H1 (cell line): Measurements from ENCODE around the gene OTOGL. TPM values are rescaled to one million over a fixed set of nuclear protein-coding genes. Genes with fewer than 3 reads are reported as not detected.

Source experiments
- CTCF ChIA-PET: fragments of 300-600 bp; sonication (Branson Sonifier 250); formaldehyde crosslinking; loops from one replicate; lab custom pipeline; 2021; ENCODE audit not compliant: partially characterized antibody; lab: Charles Lee
- POLR2A ChIA-PET: fragments of 300-600 bp; sonication (Branson Sonifier 250); formaldehyde crosslinking; loops from one replicate; lab custom pipeline; 2021; ENCODE audit warnings: inconsistent platforms; ENCODE audit not compliant: partially characterized antibody; lab: Charles Lee
- DNase-seq, 2 experiments: peaks; one replicate each; pipeline versions ENCODE4 v3.0.0 to v3.0.0-alpha.2; 2010 to 2022; ENCODE audit warnings: low spot score in 2 of 2, low read depth in 1 of 2, mixed read lengths in 1 of 2
- FAIRE-seq: peaks from 2 replicates; lab custom pipeline; 2011; peaks lifted over from hg19 to GRCh38; lab: Jason Lieb, UNC
- H2AFZ ChIP-seq: 2 replicates; pipeline ENCODE4 v1.8.1; 2012; ENCODE audit warnings: low read length, inconsistent platforms
- H2AK5ac ChIP-seq: 2 replicates; pipeline ENCODE4 v1.6.1; 2013; ENCODE audit warnings: low read depth, low read length
- H2BK120ac ChIP-seq: replicated peaks from 2 replicates; pipeline ENCODE3; 2013; ENCODE audit warnings: low read depth, low read length, inconsistent platforms
- H2BK12ac ChIP-seq: 2 replicates; pipeline ENCODE4 v1.6.1; 2013; ENCODE audit warnings: low read depth, low read length
- H2BK15ac ChIP-seq: 2 replicates; pipeline ENCODE4 v1.6.1; 2013; ENCODE audit warnings: low read length
- H2BK20ac ChIP-seq: 2 replicates; pipeline ENCODE4 v1.6.1; 2013; ENCODE audit warnings: low read length
- H2BK5ac ChIP-seq: 2 replicates; pipeline ENCODE4 v1.6.1; 2013; ENCODE audit warnings: low read depth, low read length
- H3K14ac ChIP-seq: 2 replicates; pipeline ENCODE4 v1.6.1; 2013; ENCODE audit warnings: inconsistent platforms; ENCODE audit not compliant: insufficient read length
- H3K18ac ChIP-seq: 2 replicates; pipeline ENCODE4 v1.6.1; 2013; ENCODE audit warnings: low read length; ENCODE audit errors: extremely low read depth
- H3K23ac ChIP-seq: 2 replicates; pipeline ENCODE4 v1.6.1; 2013; ENCODE audit warnings: inconsistent platforms; ENCODE audit not compliant: insufficient read length
- H3K23me2 ChIP-seq: 2 replicates; pipeline ENCODE4 v1.6.1; 2013; ENCODE audit warnings: low read depth, low read length
- H3K27ac ChIP-seq: 2 replicates; pipeline ENCODE4 v1.6.1; 2011; ENCODE audit warnings: low read depth, low read length, inconsistent platforms
- H3K27me3 ChIP-seq, 4 experiments: replicated peaks in 1 of 4; 1 replicate in 1 of 4; 2 replicates in 3 of 4; pipeline versions ENCODE4 v1.6.1 to v1.8.1; 2011 to 2013; ENCODE audit warnings: low read length in 3 of 4, mild to moderate bottlenecking in 3 of 4, inconsistent platforms in 2 of 4, mixed read lengths in 2 of 4, moderate library complexity in 1 of 4; ENCODE audit not compliant: control insufficient read depth in 3 of 4, insufficient read depth in 3 of 4; ENCODE audit errors: extremely low read depth in 1 of 4
- H3K36me3 ChIP-seq, 4 experiments: 2 replicates each; pipeline versions ENCODE4 v1.6.1 to v1.8.1; 2011 to 2013; ENCODE audit warnings: mild to moderate bottlenecking in 4 of 4, low read length in 3 of 4, moderate library complexity in 2 of 4, control low read depth in 1 of 4, inconsistent platforms in 1 of 4; ENCODE audit not compliant: insufficient read depth in 4 of 4, control insufficient read depth in 2 of 4
- H3K4ac ChIP-seq: replicated peaks from 2 replicates; pipeline ENCODE3; 2013; ENCODE audit warnings: low read length, low read depth, mixed read lengths, inconsistent platforms; ENCODE audit not compliant: insufficient read length
- H3K4me1 ChIP-seq, 4 experiments: replicated peaks in 1 of 4; 1 replicate in 1 of 4; 2 replicates in 3 of 4; pipeline versions ENCODE4 v1.6.1 to v1.8.1; 2011 to 2013; ENCODE audit warnings: low read length in 3 of 4, inconsistent platforms in 2 of 4, mixed read lengths in 1 of 4; ENCODE audit not compliant: insufficient read depth in 4 of 4, control insufficient read depth in 3 of 4
- H3K4me2 ChIP-seq, 2 experiments: 2 replicates each; pipeline versions ENCODE4 v1.6.1 to v1.8.1; 2011 to 2013; ENCODE audit warnings: low read depth in 2 of 2, low read length in 2 of 2, control low read depth in 1 of 2, inconsistent platforms in 1 of 2, mild to moderate bottlenecking in 1 of 2; ENCODE audit not compliant: insufficient read depth in 1 of 2
- H3K4me3 ChIP-seq, 4 experiments: fragments of 200-600, 300-600 bp in 1 of 4; sonication (generic), shearing (Covaris generic), sonication (Bioruptor Twin) in 1 of 4; 2 replicates each; pipeline versions ENCODE4 v1.5.1 to v1.8.1; 2011 to 2016; ENCODE audit warnings: low read length in 4 of 4, low read depth in 3 of 4, control low read depth in 2 of 4, inconsistent platforms in 2 of 4, mild to moderate bottlenecking in 2 of 4, mixed read lengths in 1 of 4, moderate library complexity in 1 of 4; ENCODE audit not compliant: insufficient read depth in 2 of 4; ENCODE audit errors: extremely low read depth in 1 of 4
- H3K56ac ChIP-seq: replicated peaks from 2 replicates; pipeline ENCODE3; 2013; ENCODE audit warnings: low read depth, mild to moderate bottlenecking, mixed read lengths, low read length, inconsistent platforms; ENCODE audit not compliant: insufficient read length
- H3K79me1 ChIP-seq: 2 replicates; pipeline ENCODE4 v1.6.1; 2013; ENCODE audit warnings: low read depth, low read length, control low read depth
- H3K79me2 ChIP-seq, 2 experiments: 2 replicates each; pipeline versions ENCODE4 v1.6.1 to v1.8.1; 2012 to 2013; ENCODE audit warnings: low read length in 2 of 2, mild to moderate bottlenecking in 2 of 2, inconsistent platforms in 1 of 2; ENCODE audit not compliant: insufficient read depth in 2 of 2, control insufficient read depth in 1 of 2
- H3K9ac ChIP-seq, 4 experiments: replicated peaks in 1 of 4; 1 replicate in 1 of 4; 2 replicates in 3 of 4; pipeline versions ENCODE4 v1.6.1 to v1.8.1; 2011 to 2013; ENCODE audit warnings: low read depth in 3 of 4, low read length in 3 of 4, control low read depth in 2 of 4, mild to moderate bottlenecking in 2 of 4, moderate library complexity in 2 of 4, inconsistent platforms in 1 of 4; ENCODE audit errors: extremely low read depth in 1 of 4
- H3K9me3 ChIP-seq, 2 experiments: 2 replicates each; pipeline versions ENCODE4 v1.6.1 to v1.8.1; 2012 to 2013; ENCODE audit warnings: mild to moderate bottlenecking in 2 of 2, moderate library complexity in 2 of 2, control low read depth in 1 of 2, inconsistent platforms in 1 of 2, low read depth in 1 of 2, low read length in 1 of 2, mixed read lengths in 1 of 2; ENCODE audit not compliant: insufficient read depth in 2 of 2
- H4K20me1 ChIP-seq, 2 experiments: replicated peaks in 1 of 2; 2 replicates each; pipeline versions ENCODE3 to v1.8.1; 2011 to 2013; ENCODE audit warnings: inconsistent platforms in 2 of 2, low read length in 2 of 2, mild to moderate bottlenecking in 1 of 2; ENCODE audit not compliant: insufficient read depth in 2 of 2, control insufficient read depth in 1 of 2
- H4K5ac ChIP-seq: 2 replicates; pipeline ENCODE4 v1.6.1; 2013; ENCODE audit warnings: low read length, low read depth, mixed read lengths, inconsistent platforms; ENCODE audit not compliant: insufficient read length
- H4K8ac ChIP-seq: 2 replicates; pipeline ENCODE4 v1.8.0; 2013; ENCODE audit warnings: mild to moderate bottlenecking, moderate library complexity, low read length, inconsistent platforms; ENCODE audit not compliant: insufficient read depth; ENCODE audit errors: extremely low read depth
- H4K91ac ChIP-seq: replicated peaks from 2 replicates; pipeline ENCODE3; 2013; ENCODE audit warnings: low read length, mixed read lengths, inconsistent platforms; ENCODE audit not compliant: insufficient read length
- CHD1 ChIP-seq: IDR thresholded peaks from 2 replicates; pipeline ENCODE4 v1.6.1; 2012; ENCODE audit warnings: low read depth, low read length, improper control_type of control experiment
- CTBP2 ChIP-seq: IDR thresholded peaks from 2 replicates; pipeline ENCODE4 v1.7.0; 2011; ENCODE audit warnings: borderline replicate concordance, mild to moderate bottlenecking, moderate library complexity, mixed read lengths, low read length; ENCODE audit not compliant: insufficient read depth, insufficient read length
- FOSL1 ChIP-seq: IDR thresholded peaks from 2 replicates; pipeline ENCODE4 v1.6.1; 2011; ENCODE audit warnings: mild to moderate bottlenecking, low read depth, low read length, moderate library complexity; ENCODE audit not compliant: insufficient read depth
- JUN ChIP-seq: IDR thresholded peaks from 2 replicates; pipeline ENCODE4 v1.6.1; 2011; ENCODE audit warnings: low read depth, mild to moderate bottlenecking, improper control_type of control experiment, low read length
- KDM4A ChIP-seq: IDR thresholded peaks from one replicate; pipeline ENCODE4 v1.7.1; 2012; ENCODE audit warnings: low read depth, mild to moderate bottlenecking, moderate library complexity, low read length, inconsistent platforms; ENCODE audit not compliant: severe bottlenecking
- KDM5A ChIP-seq: fragments of 200-600 bp; IDR thresholded peaks from 2 replicates; pipeline ENCODE4 v1.7.1; 2012; ENCODE audit warnings: mild to moderate bottlenecking, low read length, inconsistent platforms, mixed read lengths
- MAFK ChIP-seq: IDR thresholded peaks from 2 replicates; pipeline ENCODE4 v1.6.1; 2012; ENCODE audit warnings: low read depth, mild to moderate bottlenecking, improper control_type of control experiment, low read length
- RXRA ChIP-seq: IDR thresholded peaks from 2 replicates; pipeline ENCODE4 v1.6.1; 2011; ENCODE audit warnings: low read depth, mild to moderate bottlenecking, low read length, moderate library complexity; ENCODE audit not compliant: insufficient read depth
- SIX5 ChIP-seq: IDR thresholded peaks from 2 replicates; pipeline ENCODE4 v1.6.1; 2011; ENCODE audit warnings: mild to moderate bottlenecking, low read depth, low read length
- SP2 ChIP-seq: IDR thresholded peaks from 2 replicates; pipeline ENCODE4 v1.6.1; 2012; ENCODE audit warnings: mild to moderate bottlenecking, low read length, inconsistent platforms
- SRF ChIP-seq: IDR thresholded peaks from 2 replicates; pipeline ENCODE4 v1.6.1; 2011; ENCODE audit warnings: mild to moderate bottlenecking, low read depth, low read length, moderate library complexity
- TCF12 ChIP-seq: IDR thresholded peaks from 2 replicates; pipeline ENCODE4 v1.6.1; 2011; ENCODE audit warnings: low read depth, mild to moderate bottlenecking, low read length
- polyA plus RNA-seq, 7 experiments: library from polyadenylated mRNA; depleted of rRNA in 3 of 7; stranded (reverse) in 5 of 7; unstranded in 2 of 7; fragments of >200 nt in 5 of 7; fragments of 200-250 nt in 2 of 7; gene quantifications; 1 replicate in 5 of 7; 2 replicates in 1 of 7; 4 replicates in 1 of 7; pipeline versions ENCODE4 v1.2.1 to v1.2.3, GENCODE V29; 2011 to 2013; ENCODE audit warnings: missing spikeins in 2 of 7, mixed read lengths in 2 of 7
- total RNA-seq: library from RNA; stranded (reverse); fragmentation: NEBNext Ultra II Directional; extraction: Animal tissue kit (Norgen Biotek cat#: 25700); gene quantifications from 2 replicates; pipeline ENCODE4 v1.2.1, GENCODE V29; 2021
- TF ChIP-seq, protein P1 (sequence below), 3 experiments: IDR thresholded peaks; 1 replicate in 2 of 3; 2 replicates in 1 of 3; pipeline versions ENCODE4 v1.5.1 to v1.6.1; 2011; ENCODE audit warnings: low read length in 3 of 3, mild to moderate bottlenecking in 3 of 3, inconsistent platforms in 2 of 3, low read depth in 1 of 3, moderate library complexity in 1 of 3; ENCODE audit not compliant: insufficient read depth in 1 of 3; ENCODE audit errors: control extremely low read depth in 1 of 3

The OTOGL gene
- total and polyA plus RNA-seq, 2 of the 8 experiments (the other 6 are each of a cell fraction or from before 2014, with no cell fraction given): 0.12 to 0.17 TPM

- DNase-seq: no peak
- Histone ChIP-seq H3K36me3 (no peaks in the 10 kb centered on the region), H4K91ac (no peak overlapping the region), H4K8ac (no peak overlapping the region), H3K4me1 (no peaks in the 10 kb centered on the region), H2BK12ac (no peak overlapping the region), H3K4ac (no peak overlapping the region), H3K79me1 (no peaks in the 10 kb centered on the region), H4K5ac (no peak overlapping the region), H3K27ac (no peak overlapping the region), H3K56ac (no peak overlapping the region), H2BK15ac (no peak overlapping the region), H2BK20ac (no peak overlapping the region), H3K9ac (no peak overlapping the region), H3K4me3 (no peak overlapping the region), H2BK5ac (no peak overlapping the region), H3K79me2 (no peaks in the 10 kb centered on the region), H3K27me3 (no peaks in the 10 kb centered on the region), H4K20me1 (no peaks in the 10 kb centered on the region), H2AFZ (no peak overlapping the region), H3K14ac (no peak overlapping the region), H3K18ac (no peak overlapping the region), H2BK120ac (no peak overlapping the region), H3K23me2 (no peaks in the 10 kb centered on the region), H2AK5ac (no peak overlapping the region), H3K9me3 (no peaks in the 10 kb centered on the region), H3K4me2 (no peak overlapping the region), H3K23ac (no peak overlapping the region)
- TF ChIP-seq, protein P1, sequence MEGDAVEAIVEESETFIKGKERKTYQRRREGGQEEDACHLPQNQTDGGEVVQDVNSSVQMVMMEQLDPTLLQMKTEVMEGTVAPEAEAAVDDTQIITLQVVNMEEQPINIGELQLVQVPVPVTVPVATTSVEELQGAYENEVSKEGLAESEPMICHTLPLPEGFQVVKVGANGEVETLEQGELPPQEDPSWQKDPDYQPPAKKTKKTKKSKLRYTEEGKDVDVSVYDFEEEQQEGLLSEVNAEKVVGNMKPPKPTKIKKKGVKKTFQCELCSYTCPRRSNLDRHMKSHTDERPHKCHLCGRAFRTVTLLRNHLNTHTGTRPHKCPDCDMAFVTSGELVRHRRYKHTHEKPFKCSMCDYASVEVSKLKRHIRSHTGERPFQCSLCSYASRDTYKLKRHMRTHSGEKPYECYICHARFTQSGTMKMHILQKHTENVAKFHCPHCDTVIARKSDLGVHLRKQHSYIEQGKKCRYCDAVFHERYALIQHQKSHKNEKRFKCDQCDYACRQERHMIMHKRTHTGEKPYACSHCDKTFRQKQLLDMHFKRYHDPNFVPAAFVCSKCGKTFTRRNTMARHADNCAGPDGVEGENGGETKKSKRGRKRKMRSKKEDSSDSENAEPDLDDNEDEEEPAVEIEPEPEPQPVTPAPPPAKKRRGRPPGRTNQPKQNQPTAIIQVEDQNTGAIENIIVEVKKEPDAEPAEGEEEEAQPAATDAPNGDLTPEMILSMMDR (IDR thresholded peaks at IDR 0.05; ENCODE audit: control extremely low read depth in 1 of 3, insufficient read depth in 1 of 3, low read depth in 1 of 3, low read length in 3 of 3): no peak
- no peak for TF ChIP-seq KDM5A
- TF ChIP-seq JUN: no peak
- no peak for TF ChIP-seq RXRA
- no peak for TF ChIP-seq FOSL1
- TF ChIP-seq CTBP2: no peak
- TF ChIP-seq MAFK: no peak
- TF ChIP-seq SRF: no peak
- TF ChIP-seq TCF12: no peak
- no peak for TF ChIP-seq CHD1
- no peak for TF ChIP-seq SP2
- no peak for TF ChIP-seq KDM4A
- TF ChIP-seq SIX5: no peak
- FAIRE-seq: no peak
- ChIA-PET CTCF (interaction anchor here (0.8 to 8.5 kb wide), 7 partner anchors 10 to 511 kb away, joined by 3 to 136 read pairs (median 3); no protein-coding TSS in a partner anchor), POLR2A (no interaction called here)
Measured at GRCh38 chr12:80199931-80200330, 100.6 kb downstream of the OTOGL start.
